Transverse colon (tissue), 4 donors: ENCODE measurements around the gene SUMF1. TPM values are rescaled to one million over a fixed set of nuclear protein-coding genes. Genes with fewer than 3 reads are reported as not detected.
A peak's percentile ranks its signal among the peaks of the same experiment; 100 is the strongest.

Source experiments
- DNase-seq: peaks from one replicate; pipeline ENCODE4 v3.0.0-alpha.2; 2019
- H3K27ac ChIP-seq, 4 donors: fragments of 200-600 bp; sonication (generic); 2 replicates each; pipeline ENCODE4 v1.5.1; 2016 to 2018; ENCODE audit warnings: inconsistent platforms in 4 of 4
- H3K27me3 ChIP-seq: fragments of 200-600 bp; sonication (generic); 2 replicates; pipeline ENCODE4 v1.5.1; 2017; ENCODE audit warnings: inconsistent platforms
- H3K36me3 ChIP-seq, 4 donors: fragments of 200-600 bp; sonication (generic); 2 replicates each; pipeline ENCODE4 v1.5.1; 2017 to 2019; ENCODE audit warnings: inconsistent platforms in 4 of 4
- H3K4me1 ChIP-seq, 4 donors: fragments of 200-600 bp; sonication (generic); 2 replicates each; pipeline ENCODE4 v1.5.1; 2017 to 2020; ENCODE audit warnings: inconsistent platforms in 4 of 4
- H3K4me3 ChIP-seq, 4 donors: fragments of 200-600 bp; sonication (generic); 1 replicate in 1 of 4; 2 replicates in 3 of 4; pipeline versions ENCODE4 v1.5.1 to v1.6.1; 2017 to 2019; ENCODE audit warnings: inconsistent platforms in 4 of 4
- H3K9me3 ChIP-seq, 2 donors: fragments of 200-600 bp; sonication (generic); 2 replicates each; pipeline ENCODE4 v1.5.1; 2017 to 2019; ENCODE audit warnings: inconsistent platforms in 2 of 2
- EP300 ChIP-seq: sonication (generic); formaldehyde crosslinking; IDR thresholded peaks from one replicate; pipeline ENCODE4 v1.6.1; 2017; ENCODE audit warnings: antibody characterized with exemption, low read depth
- POLR2A ChIP-seq: fragments of 450-650 bp; IDR thresholded peaks from one replicate; pipeline ENCODE4 v1.6.1; 2016; ENCODE audit warnings: antibody characterized with exemption, mild to moderate bottlenecking, moderate library complexity
- POLR2AphosphoS5 ChIP-seq, 3 donors: sonication (generic); formaldehyde crosslinking; IDR thresholded peaks; one replicate each; pipeline ENCODE4 v1.6.1; 2016; ENCODE audit warnings: antibody characterized with exemption in 3 of 3
- WGBS, 2 donors: methylation state at CpG; one replicate each; pipeline ENCODE4 v1.1.5; 2018; ENCODE audit warnings: low coverage in 1 of 2; 5-methylcytosine and 5-hydroxymethylcytosine counted together
- in situ Hi-C, 4 donors: fragments of 200-750 bp; cut with MboI; loops; one replicate each; pipeline versions ENCODE4 v1.15.0 to v1.15.1; 2017; ENCODE audit warnings: low sequenced_read_pairs in 3 of 4, low pct_ligation_motif_present in 1 of 4, low pct_unique_long_range_greater_than_20kb in 1 of 4
- intact Hi-C: fragments of 100-400 bp; cut with DNase I; formaldehyde crosslinking; loops from one replicate; pipeline ENCODE4 v1.15.1; 2023; ENCODE audit warnings: low total_unique reads
- total RNA-seq, 4 donors: library from RNA; depleted of rRNA; stranded (reverse); fragments of >200 nt; gene quantifications; one replicate each; pipeline ENCODE4 v1.1.0, GENCODE V29; 2016
- TF ChIP-seq, protein P1 (sequence below), 5 experiments: fragments of 200-600 bp in 3 of 5; fragments of 450-650 bp in 2 of 5; sonication (generic) in 3 of 5; IDR thresholded peaks; 1 replicate in 2 of 5; 2 replicates in 3 of 5; pipeline ENCODE4 v1.5.1; 2016 to 2017; ENCODE audit warnings: antibody characterized with exemption in 5 of 5, inconsistent platforms in 3 of 5, mild to moderate bottlenecking in 2 of 5, moderate library complexity in 1 of 5

Gene SUMF1
- total RNA-seq, 4 donors from 2014 or later = 25.1 to 70.5 (median 65.3) TPM

DNA sequence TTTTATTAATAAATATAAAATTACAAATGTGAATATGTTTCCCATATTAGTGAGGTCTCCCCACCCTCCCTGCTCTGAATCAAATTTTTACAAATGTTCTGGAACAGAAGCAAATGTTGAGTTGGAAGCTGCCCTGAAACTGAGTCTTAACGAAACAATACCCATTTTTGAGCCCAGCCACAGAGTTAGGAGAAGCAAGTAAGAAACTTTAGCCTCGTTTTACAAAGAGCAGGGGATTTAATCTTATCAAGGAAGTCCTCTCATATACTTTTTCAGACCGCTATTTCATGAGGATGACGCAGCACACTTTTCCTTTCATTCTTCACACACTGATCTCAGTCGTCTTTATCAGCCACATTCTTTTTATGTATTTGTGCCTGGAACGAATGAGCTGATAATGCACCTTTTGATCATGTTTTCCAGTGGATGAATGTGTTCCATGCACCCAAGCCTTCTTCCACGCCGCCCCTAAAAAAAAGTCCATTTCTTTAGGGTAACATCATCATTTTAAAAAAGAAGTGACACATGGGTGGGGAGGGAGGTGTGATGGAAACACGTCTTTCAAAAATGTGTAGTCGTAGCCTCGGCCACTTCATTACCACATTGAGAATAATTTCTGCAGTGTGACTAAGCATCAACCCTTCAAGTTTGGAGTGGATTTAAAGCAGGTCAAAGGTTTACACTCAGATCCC is 115.8 kb downstream of the SUMF1 start:
- Histone ChIP-seq H3K4me1 (peaks cover 0 to 9% (median 6%) of the 10 kb centered on the region in 4 donors), H3K36me3 (no peaks in the 10 kb centered on the region), H3K27me3 (no peaks in the 10 kb centered on the region), H3K9me3 (no peaks in the 10 kb centered on the region), H3K4me3 (peak overlapping the region in 2 of 4 donors; percentile 2 to 30), H3K27ac (peak overlapping the region in 1 of 4 donors; percentile 52)
- 50 to 55% methylated on average over 10 to 11 of the region's 11 CpGs for WGBS, 2 donors
- in situ Hi-C loops = loop anchor here (5.0 to 25.0 kb wide), 3 partner anchors 283 to 711 kb away; no protein-coding TSS in a partner anchor
- DNase-seq = no peak
- TF ChIP-seq POLR2A (no peak), POLR2AphosphoS5 (IDR thresholded peaks at IDR 0.05) (no peak), EP300 (no peak)
- TF ChIP-seq, protein P1, sequence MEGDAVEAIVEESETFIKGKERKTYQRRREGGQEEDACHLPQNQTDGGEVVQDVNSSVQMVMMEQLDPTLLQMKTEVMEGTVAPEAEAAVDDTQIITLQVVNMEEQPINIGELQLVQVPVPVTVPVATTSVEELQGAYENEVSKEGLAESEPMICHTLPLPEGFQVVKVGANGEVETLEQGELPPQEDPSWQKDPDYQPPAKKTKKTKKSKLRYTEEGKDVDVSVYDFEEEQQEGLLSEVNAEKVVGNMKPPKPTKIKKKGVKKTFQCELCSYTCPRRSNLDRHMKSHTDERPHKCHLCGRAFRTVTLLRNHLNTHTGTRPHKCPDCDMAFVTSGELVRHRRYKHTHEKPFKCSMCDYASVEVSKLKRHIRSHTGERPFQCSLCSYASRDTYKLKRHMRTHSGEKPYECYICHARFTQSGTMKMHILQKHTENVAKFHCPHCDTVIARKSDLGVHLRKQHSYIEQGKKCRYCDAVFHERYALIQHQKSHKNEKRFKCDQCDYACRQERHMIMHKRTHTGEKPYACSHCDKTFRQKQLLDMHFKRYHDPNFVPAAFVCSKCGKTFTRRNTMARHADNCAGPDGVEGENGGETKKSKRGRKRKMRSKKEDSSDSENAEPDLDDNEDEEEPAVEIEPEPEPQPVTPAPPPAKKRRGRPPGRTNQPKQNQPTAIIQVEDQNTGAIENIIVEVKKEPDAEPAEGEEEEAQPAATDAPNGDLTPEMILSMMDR (IDR thresholded peaks at IDR 0.05) = no peak
- intact Hi-C loops = loop anchor here (5.0 kb wide), 1 partner anchor 281 kb away; no protein-coding TSS in a partner anchor

DNA sequence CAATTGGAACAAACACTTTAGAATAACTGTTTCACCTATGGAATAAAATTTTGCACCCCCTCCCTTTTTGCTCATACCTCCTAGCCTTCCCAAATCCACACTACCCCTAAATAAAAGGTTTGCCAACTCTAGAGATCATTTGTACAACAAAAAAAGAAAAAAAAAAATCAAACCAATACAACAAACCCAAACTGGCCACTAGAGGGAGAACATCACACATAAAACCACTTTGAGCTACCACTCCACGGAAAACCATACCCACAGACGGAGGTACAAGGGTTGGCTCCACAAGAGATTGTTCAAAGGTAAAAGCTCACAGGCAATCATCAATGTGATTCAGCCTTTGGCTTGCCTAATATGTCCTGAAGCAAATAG is 116.3 kb downstream of the SUMF1 start:
- intact Hi-C loops = loop anchor here (5.0 kb wide), 1 partner anchor 282 kb away; no protein-coding TSS in a partner anchor
- in situ Hi-C loops = loop anchor here (5.0 to 25.0 kb wide), 3 partner anchors 284 to 712 kb away; no protein-coding TSS in a partner anchor
- WGBS, 2 donors = 0% methylated on average over 2 of the region's 2 CpGs; no CpG with 5 or more reads in 1 of the 2 donors
- Histone ChIP-seq H3K9me3 (no peaks in the 10 kb centered on the region), H3K27ac (peak overlapping the region in 1 of 4 donors; percentile 52), H3K4me1 (peaks cover 0 to 4% (median 3%) of the 10 kb centered on the region in 4 donors), H3K4me3 (peak overlapping the region in 1 of 4 donors; percentile 2), H3K27me3 (no peaks in the 10 kb centered on the region), H3K36me3 (no peaks in the 10 kb centered on the region)
- peak; percentile 16 for DNase-seq
- TF ChIP-seq, protein P1 (IDR thresholded peaks at IDR 0.05) = peak; percentile 75 to 82 (median 78)
- no peak for TF ChIP-seq POLR2A

DNA sequence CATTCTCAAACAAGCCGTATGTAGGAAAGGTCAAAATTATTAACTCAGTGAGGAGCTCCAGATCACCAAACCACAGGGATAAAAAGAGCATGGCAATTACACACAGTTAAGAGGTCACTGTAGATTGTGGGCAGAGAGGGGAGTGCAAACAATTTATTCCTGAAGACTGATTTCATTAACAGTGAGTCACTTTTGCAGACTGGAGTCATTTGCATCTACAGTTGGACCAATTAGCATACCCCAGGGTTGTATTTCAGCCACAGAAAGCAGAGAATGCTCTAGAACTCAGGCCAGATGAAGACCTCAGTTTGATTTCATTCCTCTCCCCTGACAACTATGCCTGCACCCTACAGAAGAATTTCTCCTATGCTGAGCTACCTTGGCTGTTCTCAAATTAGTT is 123.8 kb downstream of the SUMF1 start:
- no peak for DNase-seq
- H3K36me3 ChIP-seq = no peaks in the 10 kb centered on the region
- TF ChIP-seq EP300 = no peak
- TF ChIP-seq POLR2AphosphoS5 (IDR thresholded peaks at IDR 0.05) = no peak
- TF ChIP-seq, protein P1 (IDR thresholded peaks at IDR 0.05) = no peak
- TF ChIP-seq POLR2A = no peak
- peaks cover 0 to 5% (median 0%) of the 10 kb centered on the region in 4 donors for H3K4me1 ChIP-seq
- H3K4me3 ChIP-seq = no peak overlapping the region
- intact Hi-C loops = no loop called here
- no peak overlapping the region for H3K27ac ChIP-seq
- WGBS, 2 donors = 70 to 90% methylated on average over 1 of the region's 1 CpG
- in situ Hi-C loops = no loop called here
- H3K27me3 ChIP-seq = no peaks in the 10 kb centered on the region
- no peaks in the 10 kb centered on the region for H3K9me3 ChIP-seq

DNA sequence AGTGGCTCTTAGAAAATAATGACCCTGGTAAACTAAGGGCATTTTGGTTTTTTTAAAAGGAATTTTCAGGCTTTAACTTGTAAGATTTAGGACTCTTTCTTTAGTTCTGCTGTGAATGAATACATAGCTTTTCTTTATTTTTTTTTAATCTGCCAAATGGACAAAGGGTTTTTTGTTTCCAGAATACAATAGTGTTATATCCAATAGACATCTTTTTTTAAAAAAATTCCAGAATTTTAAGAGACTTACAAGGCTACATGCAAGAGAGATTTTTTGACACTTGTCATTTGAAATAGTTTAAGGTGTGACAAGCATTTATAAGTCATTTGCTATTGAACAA is 125.8 kb downstream of the SUMF1 start:
- Histone ChIP-seq H3K4me1 (peaks cover 0 to 5% (median 0%) of the 10 kb centered on the region in 4 donors), H3K36me3 (no peaks in the 10 kb centered on the region), H3K27ac (no peak overlapping the region), H3K27me3 (no peaks in the 10 kb centered on the region), H3K4me3 (no peak overlapping the region), H3K9me3 (no peaks in the 10 kb centered on the region)
- intact Hi-C loops = no loop called here
- in situ Hi-C loops = no loop called here
- no peak for TF ChIP-seq POLR2A
- TF ChIP-seq, protein P1 (IDR thresholded peaks at IDR 0.05) = no peak
- no peak for DNase-seq
